Activated CD4-positive, alpha-beta T cell treated with anti-CD3 and anti-CD28 coated beads for 4 hours (primary cell): ENCODE measurements around the gene DCAF4.
A peak's percentile ranks its signal among the peaks of the same experiment; 100 is the strongest.

ENCODE experiments used
- DNase-seq, 2 donors: peaks; one replicate each; pipeline ENCODE4 v3.0.0-alpha.2; 2020

The DCAF4 gene

DNA sequence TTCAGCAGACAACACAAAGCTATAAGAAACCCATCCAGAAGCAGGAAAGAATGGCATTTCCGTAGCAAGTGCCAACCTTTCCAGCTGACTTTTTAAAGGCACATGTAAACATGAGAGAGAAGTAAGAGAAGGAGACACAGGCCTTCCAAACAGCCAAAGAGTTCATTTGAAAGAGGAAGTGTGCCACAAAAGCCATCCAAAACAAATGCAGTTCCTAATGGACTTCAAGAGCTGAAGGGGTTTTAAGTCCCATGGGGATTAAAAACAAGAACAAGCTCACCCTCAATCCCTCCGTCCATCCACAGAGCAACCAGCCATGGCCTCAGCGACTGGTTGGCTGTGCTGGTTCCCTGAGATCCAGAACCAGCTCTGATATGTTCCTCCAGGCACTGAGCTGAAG is 27.8 kb upstream of the DCAF4 start:
- no peak for DNase-seq

DNA sequence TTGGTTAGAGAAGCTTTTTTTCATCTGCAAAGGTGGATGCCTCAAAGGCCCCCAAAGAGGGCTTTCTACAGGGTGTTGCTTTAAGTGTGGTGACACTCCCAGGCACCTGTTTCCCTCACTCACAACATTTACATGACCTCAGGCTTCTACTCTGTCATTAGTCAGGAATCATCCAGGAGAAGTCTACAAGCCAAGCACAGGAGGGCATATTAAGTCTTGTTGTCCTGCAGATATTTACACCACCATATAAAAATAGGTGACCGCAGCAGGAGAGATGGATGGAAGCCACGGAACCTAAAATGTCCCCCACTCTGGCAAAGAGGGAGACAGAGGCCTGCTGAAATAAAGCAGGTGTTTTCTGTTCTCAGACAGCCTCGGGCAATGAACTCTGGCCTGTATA is 24.9 kb upstream of the DCAF4 start:
- no peak for DNase-seq

DNA sequence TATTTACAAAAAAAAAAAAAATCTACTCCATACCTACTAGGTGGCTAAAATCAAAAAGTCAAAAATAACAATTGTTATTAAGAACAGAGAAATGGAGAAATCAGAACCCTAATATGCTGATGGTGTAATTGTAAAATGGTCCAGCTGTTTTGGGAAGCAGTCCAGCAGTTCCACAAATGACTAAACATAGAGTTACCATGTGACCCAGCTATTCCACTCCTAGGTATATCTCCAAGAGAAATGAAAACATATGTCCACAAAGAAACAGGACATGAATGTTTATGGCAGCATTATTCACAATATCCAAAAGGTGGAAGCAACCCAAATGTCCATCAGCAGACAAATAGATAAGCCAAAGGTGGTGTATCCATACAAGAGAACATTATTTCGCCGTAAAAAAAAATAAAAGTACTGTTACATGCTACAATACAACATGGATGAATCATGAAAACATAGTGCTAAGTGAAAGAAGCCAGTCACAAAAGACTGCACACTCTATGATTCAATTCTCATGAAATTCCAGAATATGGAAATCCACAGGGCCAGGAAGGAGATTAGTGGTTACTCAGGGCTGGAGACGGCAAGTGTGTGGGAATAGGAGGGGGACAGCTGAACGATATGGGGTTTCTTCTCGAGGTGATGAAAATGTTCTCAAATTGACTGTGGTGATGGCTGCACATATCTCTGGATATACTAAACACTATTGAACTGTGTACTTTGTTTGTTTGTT is 23.3 kb upstream of the DCAF4 start:
- DNase-seq, result no peak

DNA sequence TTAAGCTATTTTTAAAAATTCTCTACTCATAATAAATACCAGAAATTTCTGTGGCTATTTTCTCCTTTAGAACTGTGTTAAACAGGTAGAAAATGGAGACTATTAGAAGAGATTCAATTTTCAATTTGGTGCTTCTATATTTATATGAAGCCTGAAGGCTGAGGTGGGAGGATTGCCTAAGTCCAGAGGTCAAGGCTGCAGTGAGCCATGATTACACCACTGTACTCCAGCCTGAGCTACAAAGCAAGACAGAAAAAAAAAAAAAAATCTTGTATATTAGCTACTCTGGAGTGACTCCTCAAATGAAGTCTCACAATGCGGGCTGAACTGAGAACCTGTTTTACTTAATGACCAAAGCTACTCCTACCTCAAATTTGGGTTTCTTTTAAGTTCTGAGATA is 22.5 kb upstream of the DCAF4 start:
- no peak for DNase-seq

DNA sequence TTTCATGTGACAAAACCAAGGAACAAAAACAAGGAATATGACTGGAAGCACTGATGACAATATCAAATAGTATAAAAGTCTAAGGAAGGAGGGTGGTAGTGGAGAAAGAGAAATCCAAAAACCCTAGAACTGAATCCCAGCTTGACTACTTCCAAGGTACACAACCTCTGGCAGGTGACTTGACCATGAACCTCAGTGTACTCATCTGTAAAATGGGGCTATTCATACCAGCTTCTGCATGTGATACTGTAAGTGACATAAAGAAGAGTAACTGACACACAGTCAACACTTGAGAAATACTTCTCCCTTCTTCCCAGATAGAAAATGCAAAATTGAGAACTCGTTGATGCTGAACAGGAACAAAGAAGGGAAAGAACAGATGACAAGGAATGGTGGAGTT is 22.0 kb upstream of the DCAF4 start:
- DNase-seq, result no peak

DNA sequence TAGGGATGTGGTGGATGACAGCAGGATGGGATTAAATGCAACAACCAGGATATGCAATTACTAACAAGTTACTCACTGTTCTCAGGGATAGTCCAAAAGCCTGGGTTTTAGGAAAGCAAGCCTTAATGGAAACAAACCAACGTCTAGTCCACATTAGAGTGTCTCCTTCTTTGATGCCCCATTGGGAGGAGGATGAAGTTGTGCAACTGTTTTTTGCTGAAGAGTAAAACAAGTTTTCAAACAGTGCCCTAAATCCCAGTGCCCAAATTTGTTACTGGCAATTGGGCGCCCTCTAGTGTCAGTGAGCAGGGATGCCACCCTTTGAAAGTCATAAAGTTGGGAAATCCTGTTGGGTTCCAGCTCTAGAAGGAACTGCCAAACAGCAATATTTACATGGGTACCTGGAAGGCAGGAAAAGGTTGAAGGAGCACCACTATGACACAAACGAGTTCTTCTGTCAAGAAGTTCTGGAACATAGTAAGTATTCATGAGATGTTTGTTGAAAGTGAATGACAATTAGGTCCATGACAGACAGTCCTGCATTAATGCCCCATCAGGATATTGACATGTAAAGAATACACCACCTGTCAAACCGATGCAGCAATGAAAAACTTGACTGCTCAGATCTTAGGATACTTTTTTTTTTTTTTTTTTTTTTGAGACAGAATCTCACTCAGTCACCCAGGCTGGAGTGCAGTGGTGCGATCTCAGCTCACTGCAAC is 21.3 kb upstream of the DCAF4 start:
- peak; percentile 54 to 63 for DNase-seq

DNA sequence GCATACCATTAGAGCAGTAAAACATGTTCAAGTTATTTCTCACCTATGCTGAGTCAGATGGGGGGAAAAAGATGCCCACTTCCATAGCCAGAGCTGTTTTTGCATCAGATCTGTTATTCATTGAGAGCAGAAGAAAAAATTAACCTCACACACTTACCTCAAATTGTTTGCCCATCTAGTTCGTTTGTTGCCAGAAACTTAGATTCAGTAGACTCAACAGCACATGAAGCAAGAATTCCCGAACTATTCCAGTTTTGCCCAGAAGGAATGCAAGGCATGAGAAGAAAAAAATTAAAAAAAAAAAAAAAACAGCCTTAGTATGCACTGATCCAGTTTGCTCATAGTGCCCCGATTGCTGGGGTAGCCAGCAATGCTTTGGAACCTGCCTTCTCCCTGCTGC is 19.9 kb upstream of the DCAF4 start:
- DNase-seq, result no peak

DNA sequence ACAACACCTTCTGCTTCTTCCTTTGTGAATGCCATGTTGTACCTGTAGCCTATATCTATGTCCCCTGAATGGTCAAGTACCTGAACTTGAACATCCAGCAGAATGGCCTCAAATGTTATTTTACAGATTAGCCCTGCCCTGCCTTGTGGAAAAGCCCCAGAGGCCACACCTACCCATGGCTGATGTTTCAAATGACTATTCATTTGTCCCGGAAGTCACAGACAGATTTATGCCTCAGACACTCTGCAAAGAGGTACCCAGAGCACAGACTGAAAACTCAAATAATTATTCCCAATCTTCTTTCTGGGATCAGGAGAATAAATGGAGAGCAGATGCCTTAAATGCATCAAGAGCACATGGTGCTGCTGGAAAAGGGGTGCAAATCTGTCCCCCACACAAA is 19.4 kb upstream of the DCAF4 start:
- DNase-seq, result no peak

DNA sequence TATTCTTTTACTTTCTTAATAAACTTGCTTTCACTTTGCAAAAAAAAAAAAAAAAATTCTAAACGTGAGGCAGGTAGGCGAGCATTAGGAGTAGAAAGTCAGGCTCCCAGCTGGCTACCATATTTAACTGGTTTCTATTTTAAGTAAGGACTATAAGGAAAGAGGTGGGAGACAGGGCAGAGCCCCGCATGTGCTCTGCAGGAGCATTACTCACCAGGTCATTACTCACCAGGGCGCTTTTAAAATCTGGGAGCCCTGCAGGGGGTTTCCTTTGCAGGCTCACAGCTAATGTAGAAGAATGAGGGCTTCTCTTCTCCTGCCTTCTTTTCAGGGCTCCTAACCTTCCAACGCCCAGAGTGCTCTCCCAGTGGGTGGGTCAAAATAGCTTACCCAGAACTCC is 18.4 kb upstream of the DCAF4 start:
- DNase-seq, result no peak

DNA sequence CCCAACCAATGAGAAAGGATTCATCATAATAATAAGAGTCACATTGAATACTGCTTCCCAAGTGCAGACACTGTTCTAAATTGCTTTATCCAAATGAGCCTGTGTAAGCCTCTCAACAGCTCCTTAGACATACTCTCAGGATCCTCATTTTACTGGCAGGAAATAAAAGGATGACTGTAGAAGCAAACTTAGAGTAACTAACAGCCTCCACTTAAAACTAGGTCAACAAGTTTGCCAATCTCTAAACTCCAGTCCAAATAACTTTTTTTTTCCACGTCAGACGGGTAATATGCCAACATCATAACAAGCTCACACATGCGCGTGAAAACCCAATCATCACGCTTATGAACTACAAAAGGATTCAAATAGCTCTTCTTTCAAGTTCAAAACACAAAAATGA is 17.1 kb upstream of the DCAF4 start:
- no peak for DNase-seq

DNA sequence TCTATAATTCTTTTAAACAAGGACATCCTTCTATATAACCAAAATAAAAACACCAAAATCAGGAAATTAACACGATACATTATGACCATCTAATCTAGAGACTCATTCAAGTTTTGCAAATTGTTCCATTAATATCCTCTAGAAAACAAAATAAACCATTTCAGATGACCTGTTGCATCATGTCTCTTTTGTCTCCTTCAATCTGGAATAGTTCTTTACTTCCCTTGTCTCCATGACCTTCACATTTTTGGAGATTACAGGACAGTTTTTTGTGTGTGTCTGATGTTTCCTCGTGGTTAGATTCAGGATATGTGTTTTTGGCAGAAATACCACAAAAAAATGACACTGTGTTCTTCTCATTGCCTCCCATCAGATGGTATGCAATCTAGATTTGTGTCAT is 12.5 kb upstream of the DCAF4 start:
- no peak for DNase-seq

DNA sequence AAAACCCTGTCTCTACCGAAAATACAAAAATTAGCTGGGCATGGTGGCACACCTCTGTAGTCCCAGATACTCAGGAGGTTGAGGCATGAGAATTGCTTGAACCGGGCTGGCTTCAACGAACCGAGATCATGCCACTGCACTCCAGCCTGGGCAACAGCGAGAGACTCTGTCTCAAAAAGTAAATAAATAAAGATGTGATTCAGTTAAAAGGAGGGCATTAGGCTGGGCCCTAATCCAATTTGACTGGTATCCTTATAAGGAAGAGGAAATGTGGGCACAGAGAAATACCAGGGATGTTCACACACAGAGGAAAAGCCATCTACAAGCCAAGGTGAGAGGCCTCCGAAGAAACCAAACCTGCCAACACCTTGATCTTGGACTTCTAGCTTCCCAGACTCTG is 10.1 kb upstream of the DCAF4 start:
- no peak for DNase-seq

DNA sequence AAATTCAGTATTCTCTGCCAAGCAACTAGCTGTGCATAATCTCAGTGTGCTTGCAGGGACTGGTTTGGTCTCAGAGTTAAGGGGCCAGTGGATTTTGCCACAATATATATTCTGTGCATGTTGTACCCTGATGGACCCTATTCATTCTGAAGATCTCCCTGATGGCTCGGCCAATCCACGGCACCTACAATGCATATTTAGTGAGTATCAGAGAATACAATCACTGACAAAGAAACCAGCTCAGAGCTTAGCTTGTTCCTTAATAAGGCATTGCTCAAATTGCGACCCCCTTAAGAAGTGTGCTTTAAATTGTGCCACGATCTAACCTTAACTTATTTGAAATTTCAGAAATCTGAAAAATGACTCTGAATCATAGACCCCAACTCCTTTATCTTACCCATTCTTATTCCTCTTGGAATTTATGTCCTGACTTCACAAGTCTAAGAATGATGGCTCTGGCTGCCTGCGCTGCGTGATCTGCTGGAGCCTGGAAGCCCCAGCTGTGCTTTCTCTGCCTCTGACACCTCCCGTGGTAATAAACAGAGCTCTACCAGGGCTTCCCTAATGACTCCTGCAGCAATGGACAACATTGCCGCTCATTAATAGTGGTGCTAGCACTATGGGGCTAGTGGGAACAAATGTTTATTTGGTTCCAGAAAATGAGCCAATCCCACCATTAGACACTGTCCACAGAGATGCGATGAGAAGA is 9.0 kb upstream of the DCAF4 start:
- DNase-seq, result no peak

DNA sequence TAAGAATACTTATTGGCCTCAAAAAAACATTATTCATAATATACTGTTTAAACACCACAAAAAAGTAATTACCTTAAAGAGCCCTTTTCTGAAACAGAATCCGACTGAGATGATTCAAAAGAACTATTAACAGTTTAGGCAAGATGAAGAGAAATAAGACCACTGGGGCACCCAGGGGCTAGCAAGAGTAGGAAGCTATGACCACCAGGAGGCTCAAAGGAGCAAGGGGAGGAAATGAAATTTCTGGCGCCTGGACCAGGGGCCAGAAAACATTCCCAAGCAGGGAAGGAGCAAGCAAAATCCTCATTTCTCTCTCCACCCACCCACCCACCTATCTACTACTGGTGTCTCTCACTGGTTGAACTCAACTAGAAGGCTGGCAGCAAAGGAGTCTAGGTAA is 6.3 kb upstream of the DCAF4 start:
- DNase-seq, result no peak

DNA sequence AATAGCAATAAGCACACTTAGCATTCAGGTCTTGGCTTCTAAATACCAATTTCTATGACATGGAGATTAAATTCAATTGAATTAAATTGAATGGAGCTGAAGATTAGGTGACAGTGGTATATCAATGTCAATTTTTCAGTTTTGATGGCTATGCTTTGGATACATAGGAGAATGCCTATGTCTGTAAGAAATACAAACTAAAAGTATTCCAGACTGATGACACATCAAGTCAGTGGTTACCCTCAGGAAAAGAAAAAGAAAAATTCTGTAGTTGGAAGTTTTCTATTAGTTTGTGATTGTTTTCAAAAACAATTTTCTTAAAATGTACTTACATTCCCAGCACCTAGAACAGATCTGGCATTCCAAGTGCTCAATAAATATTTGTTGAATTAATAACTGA is 4.9 kb upstream of the DCAF4 start:
- no peak for DNase-seq

DNA sequence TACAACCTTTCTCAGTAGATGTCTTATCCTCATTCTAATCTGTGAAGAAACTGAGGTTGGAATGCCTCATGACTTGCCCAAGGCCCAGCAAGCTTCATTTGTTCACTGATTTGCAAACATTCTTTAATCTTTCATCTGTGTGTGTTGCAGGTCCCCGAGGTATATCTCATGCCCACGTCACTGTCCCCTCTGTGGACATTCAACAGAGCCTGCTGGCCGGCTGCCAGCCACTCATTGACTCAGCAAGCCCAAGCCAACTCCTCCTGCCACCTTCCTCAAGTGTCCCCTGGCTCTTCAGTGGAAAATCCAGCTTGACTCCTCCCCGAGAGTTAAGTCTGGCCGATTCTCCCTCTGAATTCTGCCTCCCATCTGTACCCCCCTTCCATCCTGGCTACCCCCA is 1.9 kb upstream of the DCAF4 start:
- no peak for DNase-seq

DNA sequence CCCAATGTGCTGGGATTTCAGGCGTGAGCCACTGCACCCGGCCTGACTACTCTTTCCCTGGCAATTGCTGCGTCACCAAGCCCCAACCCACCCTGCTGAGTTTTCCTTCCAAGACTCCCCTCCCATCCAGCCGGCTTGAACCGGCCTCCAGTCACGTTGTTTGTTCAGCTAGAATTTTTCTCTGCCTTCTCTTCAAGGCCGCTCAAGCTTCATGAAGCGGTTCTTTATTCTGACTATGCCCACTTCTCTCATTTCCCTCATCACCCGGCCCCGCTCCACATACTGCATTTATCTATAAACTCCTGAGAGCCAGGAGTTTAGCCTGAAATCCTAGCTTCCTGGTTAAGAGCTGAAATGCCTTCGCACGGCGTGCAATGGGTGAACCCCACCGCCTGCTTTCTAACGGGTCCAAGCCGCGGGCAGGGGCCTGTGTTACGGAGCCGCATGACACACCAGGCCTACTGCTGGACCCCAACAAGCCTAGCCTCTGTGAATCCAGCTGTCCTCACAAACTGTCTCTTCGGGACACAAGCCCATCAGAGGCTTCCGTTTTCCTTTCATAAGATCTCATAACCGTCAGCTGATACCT is 999 bp upstream of the DCAF4 start:
- no peak for DNase-seq

DNA sequence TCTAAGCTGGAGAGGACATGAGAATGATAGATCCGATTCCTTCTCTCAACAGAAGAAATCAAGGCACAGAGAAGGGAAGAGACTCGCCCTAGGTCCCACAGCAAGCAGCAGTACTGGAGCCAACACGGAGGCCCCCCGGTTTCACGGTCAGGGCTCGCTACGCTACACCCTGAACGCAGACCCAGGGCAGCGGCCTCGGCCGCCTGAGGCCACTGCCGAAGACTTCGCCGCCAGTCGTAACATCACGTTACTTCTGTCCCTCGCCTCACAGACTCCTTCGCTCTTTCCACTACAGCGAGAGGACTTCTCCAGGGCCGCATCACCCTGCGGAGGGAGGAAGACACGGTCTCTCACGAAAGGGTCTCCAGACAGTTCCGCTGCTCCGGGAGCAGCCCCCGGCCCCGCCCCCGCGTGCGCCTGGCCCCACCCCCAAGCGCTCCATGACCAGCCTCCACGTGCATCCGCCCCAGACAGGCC is 411 bp upstream of the DCAF4 start:
- no peak for DNase-seq

DNA sequence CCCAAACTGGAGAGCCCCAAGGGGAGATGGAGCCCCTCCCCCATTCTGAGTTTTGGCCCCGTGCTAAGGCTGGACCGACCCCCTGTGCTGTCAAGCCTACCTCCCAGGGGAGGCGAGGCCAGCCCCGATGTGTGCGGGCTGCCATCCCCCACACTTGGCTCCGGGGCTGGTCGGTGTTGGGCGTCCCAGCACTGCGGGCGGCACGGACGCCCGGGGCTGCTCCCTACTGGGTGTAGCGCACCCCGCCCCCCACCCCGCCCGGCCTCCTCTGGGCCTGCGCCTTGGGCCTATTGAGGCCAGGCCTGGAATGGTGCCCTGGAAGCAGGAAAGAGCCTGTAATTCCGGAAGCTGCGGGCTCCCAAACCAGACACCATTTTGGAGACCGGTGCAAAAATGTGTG is 2.6 kb downstream of the DCAF4 start:
- DNase-seq, result no peak

DNA sequence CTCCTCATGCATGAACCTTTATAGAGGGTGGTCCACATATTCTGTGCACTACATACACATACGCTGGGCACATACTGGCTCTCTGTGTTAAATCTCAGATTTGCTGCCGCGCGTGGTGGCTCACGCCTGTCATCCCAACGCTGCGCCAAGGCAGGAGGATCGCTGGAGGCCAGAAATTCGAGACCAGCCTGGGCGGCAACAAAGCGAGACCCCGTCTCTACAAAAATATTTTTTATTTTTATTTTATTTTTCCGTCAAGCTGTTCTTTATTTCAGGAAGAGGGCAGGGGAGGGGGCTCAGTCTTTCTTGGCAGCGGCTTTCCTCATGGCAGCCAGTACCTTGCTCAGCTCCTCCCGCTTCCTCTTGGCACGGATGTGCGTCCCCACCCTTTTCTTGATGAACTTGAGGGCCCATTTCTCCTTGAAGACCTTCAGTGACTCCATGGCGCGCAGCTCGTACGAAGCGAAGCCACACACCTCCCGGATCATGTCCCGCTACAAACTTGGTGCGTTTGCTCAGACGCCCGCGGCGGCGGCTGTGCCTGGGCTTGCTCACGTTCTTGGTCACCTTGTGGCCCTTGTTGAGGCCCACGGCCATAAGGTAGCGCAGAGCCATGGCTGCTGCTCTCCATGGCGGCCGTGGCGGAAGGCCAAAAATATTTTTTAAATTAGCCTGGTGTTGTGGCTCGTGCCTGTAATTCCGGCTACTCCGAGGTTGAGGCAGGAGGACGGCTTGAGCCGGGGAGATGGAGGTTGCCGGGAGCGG is 3.2 kb downstream of the DCAF4 start:
- no peak for DNase-seq

DNA sequence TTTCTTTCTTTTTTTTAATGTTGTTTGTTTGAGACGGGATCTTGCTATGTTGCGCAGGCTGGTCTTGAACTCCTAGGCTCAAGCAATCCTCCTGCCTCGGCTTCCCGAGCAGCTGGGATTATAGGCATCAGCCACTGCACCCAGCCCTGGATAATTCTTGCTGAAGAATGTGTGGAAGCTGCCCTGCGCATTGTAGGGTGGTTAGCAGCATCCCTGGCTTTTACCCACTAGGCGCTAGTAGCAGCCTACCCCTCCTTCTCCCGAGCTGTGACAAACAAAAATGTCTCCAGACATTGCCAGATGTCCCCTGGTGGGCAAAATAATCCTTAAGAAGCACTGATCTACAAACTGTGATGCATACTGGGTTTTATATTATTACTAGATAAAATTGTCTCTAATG is 6.6 kb downstream of the DCAF4 start:
- DNase-seq, result no peak

DNA sequence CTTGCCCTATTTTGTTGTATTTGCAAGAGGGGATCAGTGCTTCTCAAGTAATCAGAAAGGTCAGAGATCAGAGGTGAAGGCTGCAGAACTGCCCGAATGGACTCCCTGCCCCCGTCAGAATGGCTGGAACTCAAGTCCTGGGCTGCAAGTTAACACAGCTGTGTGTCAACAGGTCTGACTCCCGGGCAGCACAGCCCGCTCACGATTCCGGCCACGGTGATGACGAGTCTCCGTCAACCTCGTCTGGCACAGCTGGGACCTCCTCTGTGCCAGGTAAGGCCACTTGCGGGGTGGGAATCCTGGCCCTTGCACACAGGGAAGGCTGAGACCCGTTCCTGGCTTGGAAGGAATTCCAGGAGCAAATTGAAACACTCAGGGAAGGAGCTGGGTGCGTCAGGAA is 13.4 kb downstream of the DCAF4 start:
- DNase-seq, result no peak
